Stimulated activated CD4-positive, alpha-beta T cell treated with anti-CD3 and anti-CD28 coated beads, Interleukin-15, amount 100 ng/mL, for 24 hours (primary cell): ENCODE results near the gene COPA.
"Not testable (repeated sequence)": the region's sequence is repeated elsewhere in the genome, so short reads cannot be mapped to it uniquely, and the experiment has no call there.

Experiments
- DNase-seq: peaks from one replicate; pipeline ENCODE4 v3.0.0-alpha.2; 2020

COPA gene

GRCh38 chr1:160322831-160323230, 20.2 kb downstream of the COPA start:
- no peak for DNase-seq

- no peak for DNase-seq
These were observed 27.7 kb downstream of the COPA start for GRCh38 chr1:160315359-160315758.

GRCh38 chr1:160309571-160309970, 33.5 kb downstream of the COPA start:
- DNase-seq: no peak

GRCh38 chr1:160309185-160309557, 33.9 kb downstream of the COPA start:
- DNase-seq: no peak

- no peak for DNase-seq
These were observed 34.4 kb downstream of the COPA start for GRCh38 chr1:160308451-160309184.

GRCh38 chr1:160307118-160307791, 35.8 kb downstream of the COPA start:
- DNase-seq: no peak

- no peak for DNase-seq
These were observed 42.9 kb downstream of the COPA start for GRCh38 chr1:160300173-160300572.

GRCh38 chr1:160296036-160296435, 47.0 kb downstream of the COPA start:
- DNase-seq: no peak

- no peak for DNase-seq
These were observed 49.8 kb downstream of the COPA start for GRCh38 chr1:160293020-160293968.

- DNase-seq: peak; percentile 72
These were observed 51.5 kb downstream of the COPA start for GRCh38 chr1:160291248-160292220.

GRCh38 chr1:160287769-160288168, 55.3 kb downstream of the COPA start:
- DNase-seq: not testable (repeated sequence)

GRCh38 chr1:160285506-160285905, 57.5 kb downstream of the COPA start:
- DNase-seq: no peak

- DNase-seq: peak; percentile 96
These were observed 58.2 kb downstream of the COPA start, which contains the start of gene PEX19 for GRCh38 chr1:160284782-160285344. Gene PEX19 (minus strand): TSS chr1:160285133. CDS start chr1:160285124, 9 bp downstream.

GRCh38 chr1:160284220-160284781, 58.7 kb downstream of the COPA start:
- DNase-seq: peak; percentile 18

- no peak for DNase-seq
These were observed 60.2 kb downstream of the COPA start for GRCh38 chr1:160282807-160283206.

GRCh38 chr1:160277987-160278386, 65.1 kb downstream of the COPA start:
- no peak for DNase-seq

GRCh38 chr1:160277330-160277729, 65.7 kb downstream of the COPA start:
- no peak for DNase-seq

- DNase-seq: no peak
These were observed 72.0 kb downstream of the COPA start for GRCh38 chr1:160271025-160271424.

- no peak for DNase-seq
These were observed 75.6 kb downstream of the COPA start for GRCh38 chr1:160267284-160267991.

- no peak for DNase-seq
These were observed 78.2 kb downstream of the COPA start for GRCh38 chr1:160264795-160265307.
